IPS-20b (cell line): ENCODE data around the gene APOBEC4.

Experiments used
- H3K27ac ChIP-seq: one replicate; pipeline ENCODE4 v1.5.1; 2013; ENCODE audit warnings: low read length
- H3K27me3 ChIP-seq: 2 replicates; pipeline ENCODE4 v1.6.1; 2013; ENCODE audit warnings: mild to moderate bottlenecking, low read length, inconsistent platforms; ENCODE audit not compliant: insufficient read depth
- H3K36me3 ChIP-seq: 2 replicates; pipeline ENCODE4 v1.6.1; 2013; ENCODE audit warnings: low read depth, mild to moderate bottlenecking, inconsistent platforms, low read length, moderate library complexity; ENCODE audit not compliant: insufficient read depth
- H3K4me1 ChIP-seq: 2 replicates; pipeline ENCODE4 v1.6.1; 2013; ENCODE audit warnings: mild to moderate bottlenecking, control low read depth, inconsistent platforms, low read length, moderate library complexity; ENCODE audit not compliant: insufficient read depth
- H3K4me3 ChIP-seq: 2 replicates; pipeline ENCODE4 v1.5.1; 2013; ENCODE audit warnings: mild to moderate bottlenecking, low read length, inconsistent platforms
- H3K9ac ChIP-seq: 2 replicates; pipeline ENCODE4 v1.6.1; 2013; ENCODE audit warnings: low read depth, mild to moderate bottlenecking, inconsistent platforms, low read length, moderate library complexity
- H3K9me3 ChIP-seq: 2 replicates; pipeline ENCODE4 v1.6.1; 2013; ENCODE audit warnings: mild to moderate bottlenecking, low read depth, low read length, inconsistent platforms; ENCODE audit not compliant: insufficient read depth

Gene APOBEC4

GRCh38 chr1:183652547-183653461 lies at the start of gene APOBEC4:
Gene APOBEC4, minus strand, starts transcription at chr1:183653316. Its CDS starts 4,535 bp downstream, at chr1:183648781.
- no peaks in the 10 kb centered on the region for H3K36me3 ChIP-seq
- H3K27me3 ChIP-seq = no peaks in the 10 kb centered on the region
- no peaks in the 10 kb centered on the region for H3K9me3 ChIP-seq
- no peak within 1 kb of the TSS for H3K9ac ChIP-seq
- no peak within 1 kb of the TSS for H3K4me3 ChIP-seq
- H3K4me1 ChIP-seq = no peaks in the 10 kb centered on the region
- H3K27ac ChIP-seq = no peak within 1 kb of the TSS

GRCh38 chr1:183702813-183703198 lies 49.7 kb upstream of the APOBEC4 start:
- no peaks in the 10 kb centered on the region for H3K9me3 ChIP-seq
- no peaks in the 10 kb centered on the region for H3K36me3 ChIP-seq
- no peak overlapping the region for H3K4me3 ChIP-seq
- H3K27me3 ChIP-seq = no peaks in the 10 kb centered on the region
- H3K4me1 ChIP-seq = no peaks in the 10 kb centered on the region
- no peak overlapping the region for H3K9ac ChIP-seq
- H3K27ac ChIP-seq = no peak overlapping the region

GRCh38 chr1:183702087-183702812 lies 49.1 kb upstream of the APOBEC4 start:
- Histone ChIP-seq H3K36me3 (no peaks in the 10 kb centered on the region), H3K4me1 (no peaks in the 10 kb centered on the region), H3K27ac (no peak overlapping the region)

GRCh38 chr1:183699616-183700160 lies 46.6 kb upstream of the APOBEC4 start:
- no peak overlapping the region for H3K4me3 ChIP-seq
- no peak overlapping the region for H3K27ac ChIP-seq
- H3K36me3 ChIP-seq = no peaks in the 10 kb centered on the region
- no peaks in the 10 kb centered on the region for H3K9me3 ChIP-seq
- no peaks in the 10 kb centered on the region for H3K4me1 ChIP-seq
- no peak overlapping the region for H3K9ac ChIP-seq
- no peaks in the 10 kb centered on the region for H3K27me3 ChIP-seq

More at GRCh38 chr1:183702087-183702812, 49.1 kb upstream of the APOBEC4 start:
- H3K9ac ChIP-seq = no peak overlapping the region
- H3K27me3 ChIP-seq = no peaks in the 10 kb centered on the region
- H3K9me3 ChIP-seq = no peaks in the 10 kb centered on the region
- no peak overlapping the region for H3K4me3 ChIP-seq

- no peak overlapping the region for H3K9ac ChIP-seq
- H3K27me3 ChIP-seq = no peaks in the 10 kb centered on the region
- no peak overlapping the region for H3K4me3 ChIP-seq
- no peaks in the 10 kb centered on the region for H3K36me3 ChIP-seq
- no peaks in the 10 kb centered on the region for H3K9me3 ChIP-seq
- H3K4me1 ChIP-seq = no peaks in the 10 kb centered on the region
- no peak overlapping the region for H3K27ac ChIP-seq
Measured at GRCh38 chr1:183697814-183698590, 44.9 kb upstream of the APOBEC4 start.

- no peaks in the 10 kb centered on the region for H3K9me3 ChIP-seq
- H3K27me3 ChIP-seq = no peaks in the 10 kb centered on the region
- H3K9ac ChIP-seq = no peak overlapping the region
- H3K4me3 ChIP-seq = no peak overlapping the region
- no peaks in the 10 kb centered on the region for H3K36me3 ChIP-seq
- no peaks in the 10 kb centered on the region for H3K4me1 ChIP-seq
- no peak overlapping the region for H3K27ac ChIP-seq
Measured at GRCh38 chr1:183696981-183697380, 43.9 kb upstream of the APOBEC4 start.

GRCh38 chr1:183694755-183695154 lies 41.6 kb upstream of the APOBEC4 start:
- no peaks in the 10 kb centered on the region for H3K9me3 ChIP-seq
- H3K27ac ChIP-seq = no peak overlapping the region
- H3K27me3 ChIP-seq = no peaks in the 10 kb centered on the region
- H3K9ac ChIP-seq = no peak overlapping the region
- no peak overlapping the region for H3K4me3 ChIP-seq
- H3K36me3 ChIP-seq = no peaks in the 10 kb centered on the region
- H3K4me1 ChIP-seq = no peaks in the 10 kb centered on the region

GRCh38 chr1:183694066-183694465 lies 41.0 kb upstream of the APOBEC4 start:
- H3K9me3 ChIP-seq = no peaks in the 10 kb centered on the region
- no peaks in the 10 kb centered on the region for H3K4me1 ChIP-seq
- H3K27me3 ChIP-seq = no peaks in the 10 kb centered on the region
- H3K4me3 ChIP-seq = no peak overlapping the region
- H3K36me3 ChIP-seq = no peaks in the 10 kb centered on the region
- H3K9ac ChIP-seq = no peak overlapping the region
- H3K27ac ChIP-seq = no peak overlapping the region

GRCh38 chr1:183693521-183693920 lies 40.4 kb upstream of the APOBEC4 start:
- Histone ChIP-seq H3K4me3 (no peak overlapping the region), H3K4me1 (no peaks in the 10 kb centered on the region), H3K27me3 (no peaks in the 10 kb centered on the region), H3K27ac (no peak overlapping the region), H3K9ac (no peak overlapping the region), H3K9me3 (no peaks in the 10 kb centered on the region), H3K36me3 (no peaks in the 10 kb centered on the region)

- Histone ChIP-seq H3K4me1 (no peaks in the 10 kb centered on the region), H3K9me3 (no peaks in the 10 kb centered on the region), H3K9ac (no peak overlapping the region), H3K4me3 (no peak overlapping the region), H3K27ac (no peak overlapping the region), H3K36me3 (no peaks in the 10 kb centered on the region), H3K27me3 (no peaks in the 10 kb centered on the region)
Measured at GRCh38 chr1:183689762-183690204, 36.7 kb upstream of the APOBEC4 start.

- Histone ChIP-seq H3K36me3 (no peaks in the 10 kb centered on the region), H3K27ac (no peak overlapping the region), H3K4me3 (no peak overlapping the region), H3K9ac (no peak overlapping the region), H3K4me1 (no peaks in the 10 kb centered on the region), H3K9me3 (no peaks in the 10 kb centered on the region), H3K27me3 (no peaks in the 10 kb centered on the region)
Measured at GRCh38 chr1:183688341-183689060, 35.4 kb upstream of the APOBEC4 start.
